ENCODE measurements around the gene CHST10. TPM values are rescaled to one million over a fixed set of nuclear protein-coding genes. Genes with fewer than 3 reads are reported as not detected.

CHST10 gene
- total and polyA plus RNA-seq, 2 donors (not counting 3 experiments of a cell fraction or from before 2014, with no cell fraction given), result 11.1 to 12.3 TPM

- POLR2A ChIA-PET, result no interaction called here
- CTCF ChIA-PET, result interaction anchor here (1.5 to 1.9 kb wide), 3 partner anchors 13 to 149 kb away, joined by 3 to 8 read pairs (median 7); no protein-coding TSS in a partner anchor
- Histone ChIP-seq H3K36me3 (ENCODE audit: control insufficient read depth in 2 of 2, extremely low read depth in 1 of 2, insufficient read depth in 2 of 2, low read length in 2 of 2) (peaks cover 0 to 10% of the 10 kb centered on the region in 2 experiments), H3K79me2 (ENCODE audit: control insufficient read depth, insufficient read depth, low read length) (peaks cover 2% of the 10 kb centered on the region), H4K20me1 (replicated peaks; ENCODE audit: control insufficient read depth, extremely low read depth, insufficient read depth, low read length) (no peaks in the 10 kb centered on the region), H3K27me3 (ENCODE audit: control insufficient read depth in 2 of 2, insufficient read depth in 2 of 2, low read length in 2 of 2) (no peaks in the 10 kb centered on the region), H3K9me3 (replicated peaks; ENCODE audit: control insufficient read depth, insufficient read depth, low read length) (no peaks in the 10 kb centered on the region), H3K4me2 (ENCODE audit: insufficient read depth, low read length) (no peak overlapping the region), H3K9ac (replicated peaks; ENCODE audit: extremely low read depth, insufficient read depth, low read length) (no peak overlapping the region), H2AFZ (ENCODE audit: low read depth, low read length) (no peak overlapping the region), H3K4me3 (replicated peaks in 1 of 3; ENCODE audit: insufficient read depth in 1 of 3, low read depth in 1 of 3, low read length in 3 of 3) (no peak overlapping the region), H3K4me1 (ENCODE audit: control insufficient read depth, extremely low read depth, insufficient read depth, low read length) (no peaks in the 10 kb centered on the region), H3K27ac (ENCODE audit: insufficient read depth, low read depth, low read length) (no peak overlapping the region), H3K9me1 (replicated peaks; ENCODE audit: control insufficient read depth, extremely low read depth, insufficient read depth, low read length) (no peaks in the 10 kb centered on the region)
- dilution Hi-C loops (cut with MboI; ENCODE audit: extremely low pct_ligation_motif_present, low sequenced_read_pairs) (no loop called here), intact Hi-C loops (cut with micrococcal nuclease) (no loop called here)
- BruUV-seq (replicated peaks), result no TSS peak
- FAIRE-seq (no peak), DNase-seq (ENCODE audit: low read depth, low spot score) (no peak)
- TF ChIP-seq JUN (IDR thresholded peaks at IDR 0.05; ENCODE audit: borderline replicate concordance, insufficient read depth, insufficient read length, low read depth) (no peak), EZH2 (IDR thresholded peaks at IDR 0.05; ENCODE audit: borderline replicate concordance, low read depth, low read length, severe bottlenecking) (no peak), POLR2AphosphoS5 (IDR thresholded peaks at IDR 0.05; ENCODE audit: insufficient read depth, low read depth, low read length) (no peak), MYC (IDR thresholded peaks at IDR 0.05; ENCODE audit: low read depth, low read length) (no peak), POLR2A (IDR thresholded peaks at IDR 0.05; ENCODE audit: low read depth, low read length) (no peak), GATA2 (IDR thresholded peaks at IDR 0.05; ENCODE audit: insufficient read depth, insufficient read length, low read depth, low read length) (no peak), FOS (IDR thresholded peaks at IDR 0.05; ENCODE audit: borderline replicate concordance, insufficient read depth, low read length) (no peak)
Measured at GRCh38 chr2:100409461-100409860, 8.0 kb downstream of the CHST10 start.

DNA sequence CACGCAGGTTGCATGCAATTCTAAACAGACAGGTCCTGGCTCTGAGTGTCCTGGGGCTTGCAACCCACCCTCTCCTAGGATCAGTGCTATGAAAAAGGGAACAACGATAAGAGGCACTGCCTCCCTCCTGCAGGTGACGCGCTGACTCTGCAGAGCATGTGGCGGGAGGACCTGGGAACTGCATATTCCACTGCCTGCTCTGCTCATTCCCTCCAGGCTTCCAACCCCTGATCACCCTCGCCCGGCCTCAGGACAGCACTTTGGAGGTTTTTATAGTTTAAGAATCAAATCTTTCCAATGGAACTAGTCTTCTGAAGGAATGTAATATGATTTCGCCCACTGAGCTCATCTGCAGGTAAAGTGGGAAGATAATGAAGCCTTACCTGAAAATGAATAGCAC is 8.5 kb downstream of the CHST10 start:
- Histone ChIP-seq H2AFZ (ENCODE audit: low read depth, low read length) (no peak overlapping the region), H3K4me2 (ENCODE audit: insufficient read depth, low read length) (no peak overlapping the region), H4K20me1 (replicated peaks; ENCODE audit: control insufficient read depth, extremely low read depth, insufficient read depth, low read length) (no peaks in the 10 kb centered on the region), H3K27me3 (ENCODE audit: control insufficient read depth in 2 of 2, insufficient read depth in 2 of 2, low read length in 2 of 2) (no peaks in the 10 kb centered on the region), H3K4me3 (replicated peaks in 1 of 3; ENCODE audit: insufficient read depth in 1 of 3, low read depth in 1 of 3, low read length in 3 of 3) (no peak overlapping the region), H3K9ac (replicated peaks; ENCODE audit: extremely low read depth, insufficient read depth, low read length) (no peak overlapping the region), H3K79me2 (ENCODE audit: control insufficient read depth, insufficient read depth, low read length) (peaks cover 2% of the 10 kb centered on the region), H3K4me1 (ENCODE audit: control insufficient read depth, extremely low read depth, insufficient read depth, low read length) (no peaks in the 10 kb centered on the region), H3K9me3 (replicated peaks; ENCODE audit: control insufficient read depth, insufficient read depth, low read length) (no peaks in the 10 kb centered on the region), H3K36me3 (ENCODE audit: control insufficient read depth in 2 of 2, extremely low read depth in 1 of 2, insufficient read depth in 2 of 2, low read length in 2 of 2) (peaks cover 0 to 8% of the 10 kb centered on the region in 2 experiments), H3K27ac (ENCODE audit: insufficient read depth, low read depth, low read length) (no peak overlapping the region), H3K9me1 (replicated peaks; ENCODE audit: control insufficient read depth, extremely low read depth, insufficient read depth, low read length) (no peaks in the 10 kb centered on the region)
- ChIA-PET CTCF (interaction anchor here (1.5 to 1.9 kb wide), 3 partner anchors 13 to 149 kb away, joined by 3 to 8 read pairs (median 7); no protein-coding TSS in a partner anchor), POLR2A (no interaction called here)
- no peak for FAIRE-seq
- TF ChIP-seq POLR2A (IDR thresholded peaks at IDR 0.05; ENCODE audit: low read depth, low read length), result no peak
- no peak for TF ChIP-seq JUN (IDR thresholded peaks at IDR 0.05; ENCODE audit: borderline replicate concordance, insufficient read depth, insufficient read length, low read depth)
- no peak for TF ChIP-seq MAX (IDR thresholded peaks at IDR 0.05; ENCODE audit: insufficient read depth, insufficient read length)
- no peak for TF ChIP-seq MYC (IDR thresholded peaks at IDR 0.05; ENCODE audit: low read depth, low read length)
- no peak for TF ChIP-seq FOS (IDR thresholded peaks at IDR 0.05; ENCODE audit: borderline replicate concordance, insufficient read depth, low read length)
- no peak for TF ChIP-seq EZH2 (IDR thresholded peaks at IDR 0.05; ENCODE audit: borderline replicate concordance, low read depth, low read length, severe bottlenecking)
- TF ChIP-seq CTCF (IDR thresholded peaks at IDR 0.05; ENCODE audit: extremely low read depth in 1 of 2, insufficient read depth in 1 of 2, low read depth in 1 of 2, low read length in 2 of 2), result no peak
- TF ChIP-seq GATA2 (IDR thresholded peaks at IDR 0.05; ENCODE audit: insufficient read depth, insufficient read length, low read depth, low read length), result no peak
- TF ChIP-seq POLR2AphosphoS5 (IDR thresholded peaks at IDR 0.05; ENCODE audit: insufficient read depth, low read depth, low read length), result no peak
- dilution Hi-C loops (cut with MboI; ENCODE audit: extremely low pct_ligation_motif_present, low sequenced_read_pairs) (no loop called here), intact Hi-C loops (cut with micrococcal nuclease) (no loop called here)
- BruUV-seq (replicated peaks), result no TSS peak
- no peak for DNase-seq (ENCODE audit: low read depth, low spot score)

Measured in endothelial cell of umbilical vein (primary cell).